GM18951 (cell line): Measurements from ENCODE around the gene SLC39A11.

Source experiments
- POLR2A ChIP-seq: IDR thresholded peaks from 4 replicates; pipeline ENCODE4 v1.6.1; 2011; ENCODE audit warnings: mild to moderate bottlenecking; ENCODE audit not compliant: insufficient read length, insufficient read depth; ENCODE audit errors: extremely low read depth
- in situ Hi-C: fragments of 300-500 bp; cut with MboI; formaldehyde crosslinking; loops from one replicate; pipeline ENCODE4 v1.12.0; 2022; ENCODE audit warnings: low sequenced_read_pairs, mixed read lengths, inconsistent platforms; ENCODE audit not compliant: unreplicated experiment

Gene SLC39A11

GRCh38 chr17:72707881-72708280 is 384.6 kb downstream of the SLC39A11 start:
- TF ChIP-seq POLR2A: no peak

DNA sequence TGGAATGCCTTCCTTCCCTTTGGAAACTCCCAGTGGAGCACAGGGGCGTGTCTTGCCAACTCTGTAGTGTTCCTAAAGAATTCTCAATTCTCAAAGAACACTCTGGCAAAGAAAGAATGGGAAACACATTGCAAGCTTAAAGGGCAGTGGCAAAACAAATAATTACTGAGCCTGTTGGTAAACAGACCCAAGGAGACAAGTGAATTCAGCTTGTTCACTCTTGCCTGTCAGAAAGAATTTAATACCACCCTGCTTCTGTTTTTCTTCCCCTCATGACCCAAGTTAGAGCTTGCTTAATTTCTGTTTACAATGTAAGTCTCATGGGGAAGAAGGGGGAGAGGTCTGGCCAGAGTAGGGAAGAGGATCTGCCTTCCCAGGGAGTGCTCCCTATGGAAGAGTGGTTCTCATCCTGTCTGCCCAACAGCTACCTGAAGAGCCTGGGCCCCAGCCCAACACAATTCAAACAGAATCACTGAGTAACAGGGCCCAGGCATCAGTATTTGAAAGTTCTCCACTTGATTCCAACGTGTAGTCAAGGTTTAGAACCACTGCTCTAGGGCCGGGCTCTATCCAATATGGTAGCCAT is 386.0 kb downstream of the SLC39A11 start:
- in situ Hi-C loops: no loop called here

More at GRCh38 chr17:72707881-72708280, 384.6 kb downstream of the SLC39A11 start:
- in situ Hi-C loops: no loop called here

DNA sequence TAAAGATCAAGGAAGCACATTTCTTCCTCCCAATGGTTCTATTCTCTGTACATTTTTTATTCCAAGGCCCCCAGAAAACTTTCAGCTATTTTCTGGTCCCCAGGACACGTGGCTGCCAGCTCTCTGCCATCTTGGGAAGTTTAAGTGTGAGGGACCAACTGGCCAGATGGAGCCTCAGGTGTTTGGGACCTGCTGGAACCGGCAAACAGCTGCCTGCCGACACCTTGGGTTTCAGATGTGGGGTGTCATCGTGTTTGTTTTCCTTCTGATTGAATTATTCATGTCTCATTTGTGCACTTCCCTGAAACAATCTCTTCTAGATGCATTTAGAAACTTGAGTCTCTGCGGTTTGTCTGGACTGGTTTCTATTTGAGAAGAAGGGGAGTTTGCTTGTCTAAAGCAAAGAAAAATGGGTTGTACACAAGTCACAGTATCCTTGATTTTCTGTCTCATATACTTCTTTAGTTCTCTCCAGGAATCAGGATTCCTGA is 386.5 kb downstream of the SLC39A11 start:
- TF ChIP-seq POLR2A: no peak
- in situ Hi-C loops: no loop called here

More for the DNA sequence above, 386.0 kb downstream of the SLC39A11 start:
- TF ChIP-seq POLR2A: no peak

DNA sequence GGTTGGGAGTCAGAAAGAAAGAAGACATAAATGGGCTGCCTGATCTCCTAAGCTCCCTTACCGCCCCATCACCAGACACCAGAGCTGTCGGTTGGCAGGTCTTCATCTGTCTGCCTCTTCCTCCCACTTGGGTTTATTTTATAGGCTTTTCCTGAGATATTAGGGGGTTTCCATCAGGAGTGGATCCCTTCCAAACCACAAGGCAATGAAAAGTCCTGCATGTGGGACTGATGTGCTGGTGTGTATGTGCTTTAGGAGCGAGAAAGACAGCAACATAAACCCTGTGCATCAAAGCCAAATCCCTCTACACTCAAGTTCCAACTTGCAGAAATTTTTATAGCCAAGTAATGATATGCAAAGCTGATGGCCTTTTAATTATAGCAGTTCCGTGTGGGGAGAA is 389.5 kb downstream of the SLC39A11 start:
- in situ Hi-C loops: no loop called here
- no peak for TF ChIP-seq POLR2A

- no peak for TF ChIP-seq POLR2A
- in situ Hi-C loops: no loop called here
Measured at GRCh38 chr17:72702136-72702735, 390.3 kb downstream of the SLC39A11 start.

DNA sequence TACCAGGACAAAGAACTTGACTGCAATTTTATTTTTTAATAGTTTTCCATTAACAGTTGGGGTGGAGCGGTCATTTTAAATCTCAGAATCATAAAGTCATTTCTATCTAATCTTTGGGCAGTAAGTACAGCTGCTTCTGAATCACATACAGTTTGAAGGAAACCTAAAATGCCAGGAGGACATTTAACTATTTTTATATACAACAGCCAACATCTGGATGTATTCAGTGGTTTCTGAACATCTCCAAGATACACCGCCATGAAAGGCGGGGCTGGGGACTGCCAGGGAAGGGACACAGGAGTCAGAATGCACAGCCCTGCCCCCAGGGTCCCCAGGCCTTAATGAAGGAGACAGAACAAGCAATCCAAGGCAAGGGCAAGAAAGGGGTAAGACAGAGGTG is 392.3 kb downstream of the SLC39A11 start:
- in situ Hi-C loops: no loop called here
- TF ChIP-seq POLR2A: no peak

- TF ChIP-seq POLR2A: no peak
- in situ Hi-C loops: no loop called here
Measured at GRCh38 chr17:72699545-72699944, 392.9 kb downstream of the SLC39A11 start.

GRCh38 chr17:72697602-72698146 is 394.8 kb downstream of the SLC39A11 start:
- in situ Hi-C loops: no loop called here
- TF ChIP-seq POLR2A: no peak

GRCh38 chr17:72696721-72697120 is 395.8 kb downstream of the SLC39A11 start:
- in situ Hi-C loops: no loop called here
- no peak for TF ChIP-seq POLR2A

DNA sequence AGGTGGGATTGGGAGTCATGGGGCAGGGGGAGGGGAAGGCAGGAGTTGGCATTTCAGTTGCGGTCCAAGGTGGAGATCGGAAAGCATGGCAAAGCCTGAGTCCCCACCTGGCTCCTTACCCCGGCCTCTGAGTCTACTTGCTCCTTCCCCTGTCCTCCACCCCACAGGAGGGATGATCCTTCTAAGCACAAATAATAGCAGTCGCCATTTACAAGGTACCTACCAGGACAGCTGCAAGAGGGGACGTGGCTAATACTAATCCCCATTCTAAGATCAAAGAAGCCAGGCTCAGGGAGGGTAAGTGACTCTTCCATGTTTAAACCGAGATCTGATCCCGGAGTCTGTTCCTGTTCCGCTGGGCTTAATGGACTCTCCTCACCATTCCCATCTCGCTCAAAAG is 396.3 kb downstream of the SLC39A11 start:
- in situ Hi-C loops: no loop called here
- TF ChIP-seq POLR2A: no peak

GRCh38 chr17:72693956-72694355 is 398.5 kb downstream of the SLC39A11 start:
- in situ Hi-C loops: no loop called here
- no peak for TF ChIP-seq POLR2A

DNA sequence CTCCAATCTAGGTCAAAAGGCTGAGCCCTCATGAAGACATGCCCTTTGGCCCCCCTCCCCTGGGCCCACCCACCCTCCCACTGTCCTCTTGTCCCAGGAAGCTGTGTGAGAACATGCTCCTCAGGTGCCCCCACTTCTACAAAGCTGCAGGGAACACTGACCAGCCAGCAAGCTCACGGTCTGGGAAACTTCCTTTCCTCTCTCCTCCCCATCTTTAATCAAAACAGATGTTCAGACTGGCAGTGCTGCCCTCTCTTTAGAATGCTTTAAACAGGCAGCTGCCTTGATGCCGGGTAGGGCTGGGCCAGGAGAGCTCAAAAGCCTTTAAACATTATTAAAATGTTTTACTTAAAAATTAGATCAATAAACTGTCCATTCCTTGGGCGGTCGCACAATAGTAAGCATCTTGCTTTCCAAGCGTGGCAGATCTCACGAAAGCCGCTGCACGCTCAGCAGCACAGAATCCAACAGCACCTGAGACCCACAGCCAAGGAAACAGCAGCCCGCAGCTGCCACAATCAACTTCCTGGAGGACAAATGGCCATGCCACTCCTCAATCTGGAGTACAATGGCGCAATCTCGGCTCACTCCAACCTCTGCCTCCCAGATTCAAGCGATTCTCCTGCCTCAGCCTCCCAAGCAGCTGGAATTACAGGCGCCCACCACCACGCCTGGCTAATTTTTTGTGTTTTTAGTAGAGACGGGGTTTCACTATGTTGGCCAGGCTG is 399.2 kb downstream of the SLC39A11 start:
- TF ChIP-seq POLR2A: no peak
- in situ Hi-C loops: no loop called here

- in situ Hi-C loops: no loop called here
- TF ChIP-seq POLR2A: no peak
Measured at GRCh38 chr17:72692676-72693075, 399.8 kb downstream of the SLC39A11 start.

DNA sequence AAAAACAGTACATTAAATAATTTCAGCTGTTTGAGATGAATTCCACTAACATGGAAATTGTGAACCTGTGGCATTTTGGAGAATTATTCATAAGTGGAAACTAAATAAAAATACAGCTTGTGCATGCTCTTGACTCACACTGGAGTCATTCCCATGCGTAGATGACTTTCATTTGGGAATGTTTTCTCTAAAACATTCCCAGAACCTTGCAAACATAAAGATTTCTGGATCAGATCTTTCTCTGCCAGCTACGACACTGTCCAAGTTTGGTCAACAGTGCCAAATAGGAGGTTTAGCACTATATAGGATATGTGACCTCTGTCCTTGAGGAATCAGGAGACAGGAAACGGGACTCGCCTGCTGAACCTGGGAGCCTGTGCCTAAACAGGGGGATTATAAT is 400.9 kb downstream of the SLC39A11 start:
- TF ChIP-seq POLR2A: no peak
- in situ Hi-C loops: no loop called here

- in situ Hi-C loops: no loop called here
- TF ChIP-seq POLR2A: no peak
Measured at GRCh38 chr17:72691017-72691416, 401.5 kb downstream of the SLC39A11 start.
